Activated T-cell treated with anti-CD3 and anti-CD28 coated beads for 1 hour (primary cell): ENCODE results near the gene PDIK1L.

ENCODE experiments used
- DNase-seq: peaks from one replicate; pipeline ENCODE4 v3.0.0-alpha.2; 2020; ENCODE audit warnings: low read depth

The PDIK1L gene

GRCh38 chr1:26171084-26172072, 59.8 kb downstream of the PDIK1L start, which contains the start of gene ZNF593OS:
TSS of gene ZNF593OS (minus strand) at chr1:26171832. CDS start at chr1:26171661, 171 bp downstream.
- DNase-seq: no peak
